Right atrium auricular region (tissue), 2 donors: ENCODE results near the gene SP2. TPM values are rescaled to one million over a fixed set of nuclear protein-coding genes. Genes with fewer than 3 reads are reported as not detected.

ENCODE experiments used
- DNase-seq: peaks from one replicate; pipeline ENCODE4 v3.0.0-alpha.2; 2019; ENCODE audit warnings: low spot score
- H3K27ac ChIP-seq, 2 donors: fragments of 200-600 bp; sonication (generic); 1 replicate in 1 of 2; 2 replicates in 1 of 2; pipeline ENCODE4 v1.5.1; 2016 to 2019
- H3K27me3 ChIP-seq, 2 donors: fragments of 200-600 bp; sonication (generic); one replicate each; pipeline versions ENCODE4 v1.5.1 to v1.6.0; 2017 to 2019
- H3K36me3 ChIP-seq: fragments of 200-600 bp; sonication (generic); one replicate; pipeline ENCODE4 v1.5.1; 2016
- H3K4me1 ChIP-seq, 2 donors: fragments of 200-600 bp; sonication (generic); one replicate each; pipeline versions ENCODE4 v1.5.1 to v1.6.0; 2017 to 2019
- H3K4me3 ChIP-seq, 2 donors: fragments of 200-600 bp; sonication (generic); 1 replicate in 1 of 2; 2 replicates in 1 of 2; pipeline ENCODE4 v1.5.1; 2017 to 2019; ENCODE audit warnings: mild to moderate bottlenecking in 1 of 2, moderate library complexity in 1 of 2
- H3K9me3 ChIP-seq, 2 donors: fragments of 200-600 bp; sonication (generic); one replicate each; pipeline ENCODE4 v1.5.1; 2019
- total RNA-seq, 2 donors: library from RNA; depleted of rRNA; stranded (reverse); fragments of >200 nt; gene quantifications; one replicate each; pipeline ENCODE4 v1.1.0, GENCODE V29; 2016
- TF ChIP-seq, protein P1 (sequence below), 2 donors: fragments of 200-600 bp; sonication (generic); IDR thresholded peaks; one replicate each; pipeline ENCODE4 v1.5.1; 2019; ENCODE audit warnings: antibody characterized with exemption in 2 of 2

SP2 gene
- total RNA-seq, 2 donors from 2014 or later, result 11.7 to 12.8 TPM

DNA sequence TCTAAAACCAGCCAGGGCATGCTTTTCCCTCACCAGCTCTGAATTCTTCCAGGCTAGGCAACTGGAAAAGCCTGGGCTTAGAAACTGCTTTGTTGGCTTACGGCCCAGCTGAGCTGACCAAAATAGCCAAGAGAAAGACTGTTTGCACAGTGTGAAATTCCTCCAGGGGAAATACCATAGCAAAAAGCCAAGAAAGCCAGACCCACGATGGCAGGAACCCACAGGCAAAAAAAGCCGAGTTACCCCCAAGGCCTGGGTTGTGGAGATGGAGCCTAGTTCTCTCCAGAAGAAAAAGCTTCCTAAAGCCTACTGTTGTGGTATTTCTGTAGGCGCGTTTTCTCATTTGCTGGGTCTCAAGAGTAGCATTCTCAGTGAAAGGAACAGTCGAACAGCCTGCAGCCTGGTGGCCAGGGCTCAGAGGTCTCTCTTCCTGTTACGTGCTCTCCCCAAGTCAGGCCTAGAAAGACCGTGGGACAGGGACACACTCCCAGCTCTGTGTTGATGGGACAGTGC is 9.2 kb downstream of the SP2 start:
- peak overlapping the region; percentile 89 to 96 for H3K27ac ChIP-seq
- no peaks in the 10 kb centered on the region for H3K36me3 ChIP-seq
- peak; percentile 84 for DNase-seq
- TF ChIP-seq, protein P1, sequence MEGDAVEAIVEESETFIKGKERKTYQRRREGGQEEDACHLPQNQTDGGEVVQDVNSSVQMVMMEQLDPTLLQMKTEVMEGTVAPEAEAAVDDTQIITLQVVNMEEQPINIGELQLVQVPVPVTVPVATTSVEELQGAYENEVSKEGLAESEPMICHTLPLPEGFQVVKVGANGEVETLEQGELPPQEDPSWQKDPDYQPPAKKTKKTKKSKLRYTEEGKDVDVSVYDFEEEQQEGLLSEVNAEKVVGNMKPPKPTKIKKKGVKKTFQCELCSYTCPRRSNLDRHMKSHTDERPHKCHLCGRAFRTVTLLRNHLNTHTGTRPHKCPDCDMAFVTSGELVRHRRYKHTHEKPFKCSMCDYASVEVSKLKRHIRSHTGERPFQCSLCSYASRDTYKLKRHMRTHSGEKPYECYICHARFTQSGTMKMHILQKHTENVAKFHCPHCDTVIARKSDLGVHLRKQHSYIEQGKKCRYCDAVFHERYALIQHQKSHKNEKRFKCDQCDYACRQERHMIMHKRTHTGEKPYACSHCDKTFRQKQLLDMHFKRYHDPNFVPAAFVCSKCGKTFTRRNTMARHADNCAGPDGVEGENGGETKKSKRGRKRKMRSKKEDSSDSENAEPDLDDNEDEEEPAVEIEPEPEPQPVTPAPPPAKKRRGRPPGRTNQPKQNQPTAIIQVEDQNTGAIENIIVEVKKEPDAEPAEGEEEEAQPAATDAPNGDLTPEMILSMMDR (IDR thresholded peaks at IDR 0.05), result no peak
- no peaks in the 10 kb centered on the region for H3K27me3 ChIP-seq
- H3K4me3 ChIP-seq, result peak overlapping the region in 1 of 2 donors; percentile 8
- no peaks in the 10 kb centered on the region for H3K9me3 ChIP-seq
- peaks cover 0 to 95% of the 10 kb centered on the region in 2 donors for H3K4me1 ChIP-seq

DNA sequence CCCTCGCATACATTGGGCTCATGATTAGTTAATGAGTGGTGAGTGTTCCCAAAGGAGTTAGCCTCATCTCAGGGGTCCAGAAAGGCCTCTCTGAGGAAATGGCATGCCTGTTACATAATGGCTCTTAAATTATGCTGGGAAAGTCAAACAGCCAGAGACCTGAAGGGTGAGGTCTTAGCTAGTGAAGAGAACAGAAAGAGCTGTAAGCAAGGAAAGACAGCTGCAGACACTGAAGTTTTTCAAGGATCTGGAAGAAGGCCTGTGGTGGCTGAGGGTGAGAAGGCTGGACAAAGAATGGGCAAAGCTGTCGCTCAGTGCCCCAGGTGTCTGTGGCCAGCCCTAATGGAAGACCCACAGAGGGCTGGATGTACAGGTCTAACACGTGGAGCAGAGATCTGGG is 10.4 kb downstream of the SP2 start:
- Histone ChIP-seq H3K27me3 (no peaks in the 10 kb centered on the region), H3K27ac (peak overlapping the region; percentile 89 to 96), H3K36me3 (no peaks in the 10 kb centered on the region), H3K9me3 (no peaks in the 10 kb centered on the region), H3K4me3 (no peak overlapping the region), H3K4me1 (peaks cover 0 to 84% of the 10 kb centered on the region in 2 donors)
- TF ChIP-seq, protein P1 (IDR thresholded peaks at IDR 0.05), result no peak
- DNase-seq, result no peak

DNA sequence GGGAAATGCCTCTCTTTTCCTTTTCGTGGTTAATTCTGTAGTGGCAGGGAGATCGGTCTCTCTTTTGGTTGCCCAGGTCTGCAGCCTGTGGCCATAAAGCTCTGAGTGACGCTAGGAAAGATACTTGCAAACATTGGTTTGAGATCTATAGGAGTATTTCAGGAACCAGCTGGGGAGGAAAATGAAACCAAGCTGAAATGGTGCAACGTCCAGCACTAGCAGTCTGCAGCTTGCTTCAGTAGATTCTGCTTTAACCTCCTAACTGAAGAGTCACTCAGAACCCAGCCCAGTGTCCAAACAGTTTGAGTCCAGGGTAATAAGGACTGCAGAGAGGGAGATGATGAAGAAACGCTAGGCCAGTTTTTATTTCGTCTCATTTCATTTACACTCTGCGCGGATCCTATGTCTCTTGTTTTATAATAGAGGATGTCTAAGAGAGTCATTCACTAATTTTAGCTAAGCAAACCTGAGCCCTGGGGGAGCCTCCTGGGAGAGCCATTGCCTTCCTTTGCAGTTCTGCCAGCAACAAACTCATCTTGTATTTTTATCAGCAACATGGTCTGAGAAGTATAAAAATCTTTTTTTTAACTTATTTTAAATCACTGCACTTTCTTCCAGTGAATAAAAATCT is 12.0 kb downstream of the SP2 start:
- Histone ChIP-seq H3K36me3 (no peaks in the 10 kb centered on the region), H3K27me3 (no peaks in the 10 kb centered on the region), H3K27ac (peak overlapping the region; percentile 44 to 96), H3K4me1 (peaks cover 0 to 68% of the 10 kb centered on the region in 2 donors), H3K9me3 (no peaks in the 10 kb centered on the region), H3K4me3 (no peak overlapping the region)
- TF ChIP-seq, protein P1 (IDR thresholded peaks at IDR 0.05), result no peak
- no peak for DNase-seq

DNA sequence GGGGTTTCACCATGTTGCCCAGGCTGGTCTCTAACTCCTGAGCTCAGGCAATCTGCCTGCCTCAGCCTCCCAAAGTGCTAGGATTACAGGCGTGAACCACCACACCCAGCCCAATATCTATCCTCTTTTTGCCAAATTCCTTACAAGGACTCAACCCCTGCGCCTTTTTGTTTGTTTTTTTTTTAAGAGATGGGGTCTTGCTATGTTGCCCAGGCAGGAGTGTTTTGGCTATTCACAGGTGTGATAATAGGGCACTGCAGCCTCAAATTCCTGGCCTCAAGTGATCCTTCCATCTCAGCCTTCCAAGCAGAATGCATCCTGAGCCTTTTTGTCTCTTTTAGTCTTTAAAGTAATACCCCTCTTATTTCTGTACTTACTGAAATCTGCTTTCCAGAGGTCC is 17.0 kb downstream of the SP2 start:
- Histone ChIP-seq H3K36me3 (peaks cover 5% of the 10 kb centered on the region), H3K4me3 (no peak overlapping the region), H3K27ac (no peak overlapping the region), H3K4me1 (peaks cover 0 to 48% of the 10 kb centered on the region in 2 donors), H3K27me3 (no peaks in the 10 kb centered on the region), H3K9me3 (no peaks in the 10 kb centered on the region)
- TF ChIP-seq, protein P1 (IDR thresholded peaks at IDR 0.05), result no peak
- no peak for DNase-seq

DNA sequence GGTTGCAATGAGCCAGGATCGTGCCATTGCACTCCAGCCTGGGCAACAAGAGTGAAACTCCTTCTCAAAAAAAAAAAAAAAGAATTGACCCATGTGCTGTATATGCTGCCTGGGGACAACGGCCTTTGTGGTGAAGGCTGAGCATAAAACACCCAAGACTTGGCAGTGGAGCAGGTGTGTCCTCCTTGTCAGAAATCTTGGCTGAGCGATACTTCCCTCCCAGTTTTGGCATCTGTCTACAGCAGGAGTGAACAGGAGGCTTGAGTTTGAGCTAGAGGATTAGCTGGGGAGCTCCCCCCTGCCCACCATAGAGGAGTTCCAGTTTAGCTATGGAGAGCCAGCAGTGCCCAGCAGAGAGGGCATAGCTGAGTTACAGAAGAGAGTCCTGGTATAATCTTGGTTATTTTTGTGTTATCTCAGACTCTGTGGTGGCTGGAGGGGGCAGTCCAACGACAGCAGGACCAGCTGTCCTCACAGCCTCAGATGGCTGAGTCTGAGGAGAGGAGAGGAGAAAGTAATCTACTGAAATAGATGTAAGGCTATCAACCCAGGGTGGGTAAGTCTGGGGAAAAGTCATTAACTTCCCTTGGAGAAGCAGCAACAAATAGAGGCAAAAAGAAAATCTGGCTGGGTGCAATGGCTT is 18.4 kb downstream of the SP2 start:
- H3K4me3 ChIP-seq, result no peak overlapping the region
- no peak for DNase-seq
- H3K9me3 ChIP-seq, result no peaks in the 10 kb centered on the region
- no peaks in the 10 kb centered on the region for H3K27me3 ChIP-seq
- TF ChIP-seq, protein P1 (IDR thresholded peaks at IDR 0.05), result no peak
- H3K4me1 ChIP-seq, result peaks cover 0 to 35% of the 10 kb centered on the region in 2 donors
- peak overlapping the region; percentile 68 to 83 for H3K27ac ChIP-seq
- peaks cover 5% of the 10 kb centered on the region for H3K36me3 ChIP-seq
